Activated gamma-delta T cell (primary cell): ENCODE results near the gene TNPO3.
"Not testable (repeated sequence)": the region's sequence is repeated elsewhere in the genome, so short reads cannot be mapped to it uniquely, and the experiment has no call there.

Experiments used
- DNase-seq: peaks from one replicate; lab custom pipeline; 2025; lab: John Stamatoyannopoulos, UW

Gene TNPO3

GRCh38 chr7:129014501-129015101 is 40.3 kb downstream of the TNPO3 start:
- DNase-seq: no peak

GRCh38 chr7:129013048-129013724 is 41.7 kb downstream of the TNPO3 start:
- no peak for DNase-seq

GRCh38 chr7:129012641-129013040 is 42.3 kb downstream of the TNPO3 start:
- DNase-seq: no peak

GRCh38 chr7:129010075-129010474 is 44.8 kb downstream of the TNPO3 start:
- DNase-seq: no peak

- no peak for DNase-seq
Measured at GRCh38 chr7:129009437-129009836, 45.5 kb downstream of the TNPO3 start.

- DNase-seq: no peak
Measured at GRCh38 chr7:129008645-129009414, 46.1 kb downstream of the TNPO3 start.

- no peak for DNase-seq
Measured at GRCh38 chr7:129007572-129007971, 47.3 kb downstream of the TNPO3 start.

- no peak for DNase-seq
Measured at GRCh38 chr7:129006636-129007414, 48.1 kb downstream of the TNPO3 start.

GRCh38 chr7:129005186-129005585 is 49.7 kb downstream of the TNPO3 start:
- DNase-seq: no peak

- no peak for DNase-seq
Measured at GRCh38 chr7:128997181-128997580, 57.7 kb downstream of the TNPO3 start.

GRCh38 chr7:128994560-128994959 is 60.4 kb downstream of the TNPO3 start:
- not testable (repeated sequence) for DNase-seq

GRCh38 chr7:128993419-128993818 is 61.5 kb downstream of the TNPO3 start:
- no peak for DNase-seq

GRCh38 chr7:128989961-128990360 is 65.0 kb downstream of the TNPO3 start:
- no peak for DNase-seq

GRCh38 chr7:128988372-128988771 is 66.5 kb downstream of the TNPO3 start:
- DNase-seq: no peak

- DNase-seq: no peak
Measured at GRCh38 chr7:128986609-128987008, 68.3 kb downstream of the TNPO3 start.

- no peak for DNase-seq
Measured at GRCh38 chr7:128985660-128986059, 69.3 kb downstream of the TNPO3 start.

GRCh38 chr7:128982105-128982504 is 72.8 kb downstream of the TNPO3 start:
- DNase-seq: no peak

GRCh38 chr7:128974241-128974934 is 80.5 kb downstream of the TNPO3 start:
- no peak for DNase-seq

GRCh38 chr7:128968624-128969023 is 86.3 kb downstream of the TNPO3 start:
- DNase-seq: no peak

GRCh38 chr7:128963327-128963757 is 91.6 kb downstream of the TNPO3 start:
- no peak for DNase-seq

- DNase-seq: no peak
Measured at GRCh38 chr7:128962899-128963298, 92.0 kb downstream of the TNPO3 start.
